HT1080 (cell line): ENCODE data around the gene RYR3. TPM values are rescaled to one million over a fixed set of nuclear protein-coding genes. Genes with fewer than 3 reads are reported as not detected.
"Not testable (repeated sequence)": the region's sequence is repeated elsewhere in the genome, so short reads cannot be mapped to it uniquely, and the experiment has no call there.

Source experiments
- DNase-seq: peaks from one replicate; pipeline ENCODE4 v3.0.0-alpha.2; 2015; ENCODE audit warnings: low read depth
- total RNA-seq: library from RNA; depleted of rRNA; stranded (reverse); fragments of >200 nt; shearing (Covaris generic); gene quantifications from 2 replicates; pipeline ENCODE4 v1.2.3, GENCODE V29; 2014

Gene RYR3
- total RNA-seq, 1 experiment from 2014 or later, result 0.02 TPM

DNA sequence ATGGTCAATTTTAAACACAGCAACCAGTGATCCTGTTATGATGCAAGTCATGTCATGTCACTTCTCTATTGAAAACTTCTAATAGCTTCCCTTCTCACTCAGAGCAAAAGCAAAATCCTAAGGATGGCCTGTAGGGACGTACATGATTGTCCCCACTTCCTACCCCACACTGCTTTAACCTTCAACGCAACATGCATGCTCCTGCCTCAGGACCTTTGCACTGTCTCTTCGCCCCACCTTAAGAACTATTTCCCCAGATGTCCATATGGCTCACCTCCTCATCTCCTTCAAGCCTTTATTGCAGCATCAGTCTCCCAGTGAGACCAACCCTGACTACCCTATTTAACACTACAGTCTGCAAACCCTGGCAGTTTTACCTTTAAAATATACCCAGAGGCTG lies 443.5 kb downstream of the RYR3 start:
- DNase-seq, result no peak

DNA sequence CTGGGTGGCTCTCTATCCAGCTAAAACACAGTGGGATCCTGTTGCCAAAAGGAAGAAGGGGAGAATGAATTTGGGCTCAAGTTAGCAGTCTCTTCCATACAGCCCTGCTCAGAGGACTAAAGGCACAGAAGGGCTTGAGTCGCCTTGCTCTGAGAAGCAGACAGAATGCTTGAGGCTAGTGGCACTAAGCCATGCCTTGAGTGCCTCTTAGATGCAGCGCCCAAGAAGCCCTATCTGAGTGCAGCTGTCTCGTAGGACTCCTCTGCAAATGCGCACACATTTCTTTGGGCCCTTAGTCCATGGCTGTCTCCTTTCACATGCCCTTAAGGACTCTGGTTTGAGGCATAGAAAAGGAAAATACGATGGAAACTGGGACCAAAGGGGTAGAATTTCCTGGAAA lies 446.2 kb downstream of the RYR3 start:
- DNase-seq, result no peak

DNA sequence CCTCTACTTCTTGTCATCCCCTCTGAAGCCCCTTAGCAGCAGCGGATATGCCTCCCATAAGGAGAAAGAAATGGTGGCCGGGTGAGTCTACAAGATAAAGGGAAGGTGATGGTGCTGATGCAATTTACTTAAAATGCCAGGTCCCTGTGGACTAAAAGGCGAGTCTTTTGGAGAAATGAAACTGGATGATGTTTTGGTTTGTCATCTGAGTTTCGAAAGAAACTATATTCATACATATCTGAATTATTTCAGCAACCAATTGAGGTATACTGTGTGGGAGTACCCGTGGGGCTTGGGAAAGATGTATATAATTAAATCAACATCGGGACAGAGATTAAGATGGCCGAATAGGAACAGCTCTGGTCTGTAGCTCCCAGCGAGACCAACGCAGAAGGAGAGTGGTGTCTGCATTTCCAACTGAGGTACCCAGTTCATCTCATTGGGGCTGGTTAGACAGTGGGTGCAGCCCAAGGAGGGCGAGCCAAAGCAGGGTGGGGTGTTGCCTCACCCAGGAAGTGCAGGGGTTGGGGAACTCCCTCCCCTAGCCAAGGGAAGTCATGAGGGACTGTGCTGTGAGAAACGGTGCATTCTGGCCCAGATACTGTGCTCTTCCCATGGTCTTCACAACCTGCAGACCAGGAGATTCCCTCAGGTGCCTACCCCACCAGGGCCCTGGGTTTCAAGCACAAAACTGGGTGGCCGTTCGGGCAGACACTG lies 446.9 kb downstream of the RYR3 start:
- no peak for DNase-seq

DNA sequence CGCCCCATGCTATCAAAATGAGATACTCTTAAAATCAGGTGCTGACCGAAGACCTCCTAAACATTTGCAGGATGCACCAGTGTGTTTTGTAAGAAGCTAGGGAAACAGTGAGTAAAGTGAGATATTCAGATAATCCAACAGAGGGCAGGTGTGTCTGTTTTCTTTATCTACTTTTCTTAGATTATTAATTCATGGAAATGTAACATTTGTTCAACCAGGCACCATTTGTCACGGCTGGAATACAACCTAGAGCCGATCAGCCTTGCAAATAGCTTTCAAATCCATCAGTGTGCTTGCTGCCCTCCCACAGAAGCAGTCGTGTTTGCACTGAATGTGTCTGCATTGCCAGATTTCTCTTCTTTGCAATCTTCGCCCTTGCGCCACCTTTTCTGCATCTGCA lies 455.6 kb downstream of the RYR3 start:
- no peak for DNase-seq

DNA sequence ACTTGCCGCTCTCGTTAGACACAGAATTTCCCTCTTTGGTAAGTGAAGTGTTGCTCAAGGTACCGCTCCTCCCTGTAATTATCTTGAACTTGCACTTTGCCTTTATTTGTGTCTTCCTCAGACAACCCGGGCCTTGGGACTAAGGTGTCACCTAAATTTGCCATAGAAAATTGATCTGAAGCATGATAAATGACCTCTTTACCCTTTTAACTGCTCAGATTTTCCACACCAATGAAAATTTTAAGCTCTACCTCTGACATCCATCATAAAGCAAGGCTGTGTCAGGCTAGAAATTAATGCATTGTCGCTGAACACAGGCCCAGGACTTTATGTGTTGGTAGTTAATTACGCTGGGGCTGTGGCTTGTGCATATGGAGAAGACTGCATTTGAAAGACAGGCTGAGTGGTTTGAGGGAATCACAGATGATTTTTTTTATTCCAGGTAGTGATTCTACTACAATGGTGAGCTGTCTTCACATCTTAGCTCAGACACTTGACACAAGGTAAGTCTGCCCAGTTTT lies 458.0 kb downstream of the RYR3 start:
- DNase-seq, result no peak

DNA sequence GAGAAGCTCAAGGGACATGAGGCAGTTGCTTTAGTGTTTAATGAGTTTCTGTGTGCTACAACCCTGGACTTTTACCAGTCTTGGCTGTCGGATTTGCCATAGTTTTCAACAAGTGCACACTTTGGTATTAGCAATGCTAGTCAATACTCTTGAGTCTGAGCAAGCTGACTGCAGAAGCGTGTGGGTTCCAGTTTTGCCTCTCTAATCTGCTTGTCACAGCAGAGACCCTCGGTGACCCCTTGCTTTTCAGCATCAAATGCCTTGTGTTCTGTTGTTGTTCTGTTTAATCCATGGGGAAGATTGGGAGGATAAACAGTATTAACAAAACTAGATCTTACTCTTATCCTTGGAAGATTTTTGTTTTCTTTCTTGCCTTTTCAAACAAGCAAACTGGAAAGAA lies 463.2 kb downstream of the RYR3 start:
- no peak for DNase-seq

DNA sequence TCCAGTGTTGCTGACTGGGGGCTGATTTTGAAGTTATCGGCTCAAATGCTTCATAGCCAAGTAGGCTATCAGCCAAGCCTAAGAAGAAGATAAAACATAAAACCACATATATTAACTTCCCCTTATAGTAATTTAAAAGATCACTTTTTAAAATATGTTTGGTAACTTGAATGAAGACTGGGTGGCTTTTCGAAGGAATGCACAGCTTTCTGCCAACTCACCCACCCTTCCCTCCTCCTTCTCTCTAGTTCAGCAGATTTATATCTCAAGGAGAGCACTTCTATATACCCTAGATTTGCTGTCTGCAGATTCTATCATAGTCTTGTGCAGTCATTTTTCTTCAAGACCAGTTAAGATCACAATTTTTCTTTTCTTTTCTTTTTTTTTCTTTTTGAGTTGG lies 468.1 kb downstream of the RYR3 start:
- no peak for DNase-seq

DNA sequence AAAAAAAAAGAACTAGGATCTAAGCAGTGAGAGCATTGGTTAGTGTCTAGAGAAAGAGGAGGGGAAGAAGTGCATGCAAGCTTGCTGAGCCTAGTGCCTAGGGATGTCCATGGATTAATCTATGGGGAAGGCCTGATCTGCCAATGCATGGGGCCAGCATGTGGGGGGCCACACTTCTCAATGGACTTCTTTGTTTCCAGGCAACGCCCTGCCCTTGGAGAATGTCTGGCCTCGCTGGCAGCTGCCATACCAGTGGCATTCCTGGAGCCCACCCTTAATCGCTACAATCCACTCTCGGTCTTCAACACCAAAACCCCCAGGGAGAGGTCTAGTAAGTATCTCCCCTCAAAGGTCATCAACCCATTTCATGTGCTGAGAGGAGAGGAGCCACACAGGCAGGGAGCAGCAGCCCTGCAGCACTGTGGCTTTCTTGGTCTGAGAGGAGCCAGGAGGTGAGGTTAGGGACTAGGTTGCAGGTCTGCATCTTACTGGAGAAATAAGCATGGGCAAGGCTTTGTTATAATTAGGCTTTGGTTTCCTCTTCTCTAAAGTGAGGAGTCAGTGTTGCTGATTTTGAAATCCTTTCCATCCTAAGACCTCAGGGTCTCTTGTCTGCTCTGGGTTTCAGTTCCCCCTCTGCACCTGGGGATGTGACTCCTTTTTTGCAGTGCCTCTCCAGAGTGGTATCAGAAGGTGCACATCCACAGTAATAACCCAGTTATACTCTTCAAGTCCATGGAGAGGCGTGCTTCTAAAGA lies 469.4 kb downstream of the RYR3 start:
- DNase-seq, result no peak

DNA sequence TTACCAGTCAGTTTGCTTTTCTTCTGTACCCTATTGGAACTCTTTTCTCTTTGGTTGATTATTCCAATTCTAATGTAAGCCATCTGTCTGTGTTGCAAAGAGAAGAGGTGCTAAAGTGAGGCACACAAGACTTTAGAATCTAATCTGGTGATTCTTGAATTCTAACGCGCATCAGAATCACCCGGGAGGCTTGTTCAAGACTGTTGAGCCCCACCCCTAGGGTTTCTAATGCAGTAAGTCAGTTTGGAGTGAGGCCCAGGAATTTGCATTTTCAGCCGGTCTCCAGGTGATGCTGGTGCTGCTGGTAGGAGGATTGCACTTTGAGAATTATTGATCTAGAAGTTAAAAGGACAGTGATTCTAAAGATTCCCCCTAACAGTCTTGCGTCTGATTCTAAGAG lies 472.2 kb downstream of the RYR3 start:
- DNase-seq, result no peak

DNA sequence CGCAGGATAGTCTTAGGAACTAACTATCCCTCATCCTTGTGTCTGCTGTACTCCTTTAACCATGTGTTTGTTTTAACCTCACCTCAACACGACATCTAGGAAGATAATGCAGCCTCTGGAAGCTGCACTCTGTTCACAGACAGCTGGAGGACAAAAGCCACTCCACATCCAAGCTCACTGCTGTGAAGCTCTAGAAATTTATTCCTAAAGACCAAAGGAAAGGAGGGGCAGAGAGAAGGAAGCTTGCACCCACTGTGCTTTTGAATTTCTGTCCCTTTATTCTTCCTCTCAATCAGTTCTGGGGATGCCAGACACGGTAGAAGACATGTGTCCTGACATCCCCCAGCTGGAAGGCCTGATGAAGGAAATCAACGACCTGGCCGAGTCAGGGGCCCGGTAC lies 474.6 kb downstream of the RYR3 start:
- DNase-seq, result no peak

DNA sequence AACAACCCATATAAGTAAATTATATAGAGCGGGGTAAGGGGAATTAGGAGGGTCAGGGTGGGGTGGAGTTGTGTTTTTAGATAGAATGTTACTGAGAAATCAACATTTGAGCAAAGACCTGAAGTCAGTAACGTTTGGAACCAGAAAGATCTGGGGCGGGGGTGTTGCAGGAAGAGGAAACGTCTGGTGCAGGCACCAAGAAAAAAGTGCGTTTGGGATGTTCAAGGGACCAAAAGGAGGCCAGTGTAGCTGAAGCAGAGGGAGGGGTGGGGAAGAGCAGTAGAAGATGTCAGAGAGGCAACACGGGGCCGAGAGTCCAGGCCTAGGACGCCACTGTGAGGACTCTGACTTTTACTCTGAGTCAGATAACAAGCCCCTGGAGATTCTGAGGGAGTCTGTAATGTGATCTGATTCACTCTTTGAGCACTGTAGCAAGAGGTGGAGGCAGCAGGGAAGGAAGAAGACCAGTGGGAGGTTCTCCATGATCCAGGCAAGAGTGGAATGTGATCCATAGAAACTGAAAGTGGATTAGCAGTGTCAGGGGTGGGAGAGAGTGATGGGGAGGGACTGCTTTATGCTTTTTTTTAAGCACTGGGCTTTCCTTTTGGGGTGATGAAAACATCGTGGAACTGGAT lies 478.3 kb downstream of the RYR3 start:
- DNase-seq, result peak; percentile 61

DNA sequence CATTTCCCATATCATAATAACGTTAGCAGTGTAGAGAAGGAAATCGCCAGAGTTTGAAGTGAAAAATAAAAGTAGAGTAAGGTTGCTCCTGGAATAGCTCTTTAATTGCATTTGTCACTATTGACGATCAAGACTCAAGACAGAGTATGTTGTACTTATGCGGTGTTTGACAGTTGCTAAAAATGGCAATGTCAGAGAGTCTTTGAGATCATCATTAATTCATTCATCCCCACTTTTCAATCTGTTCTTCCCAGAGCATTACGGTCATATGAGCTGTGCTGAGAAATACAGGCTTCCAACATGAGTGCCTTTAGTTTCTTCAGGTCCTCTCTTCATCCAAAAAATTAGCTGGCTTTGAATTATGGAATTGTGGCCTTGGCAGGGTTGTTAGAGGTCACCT lies 483.7 kb downstream of the RYR3 start:
- DNase-seq, result no peak

DNA sequence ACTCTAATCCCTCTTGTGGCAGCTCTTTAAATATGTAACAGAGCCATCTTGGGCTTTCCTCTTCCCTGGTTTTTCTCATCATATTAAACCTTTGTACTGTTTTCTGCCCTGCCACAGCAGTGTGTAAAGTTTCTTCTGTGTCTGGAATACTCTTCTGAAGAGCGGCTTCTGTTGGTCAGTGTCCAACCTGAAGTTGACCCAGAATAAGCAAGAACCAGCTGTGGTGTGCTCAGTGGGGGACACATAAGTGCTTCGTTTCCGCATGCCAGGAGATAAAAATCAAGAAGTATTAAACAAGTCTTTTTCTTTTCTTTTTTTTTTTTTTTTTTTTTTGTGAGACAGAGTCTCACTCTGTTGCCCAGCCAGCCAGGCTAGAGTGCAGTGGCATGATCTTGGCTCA lies 484.3 kb downstream of the RYR3 start:
- no peak for DNase-seq

DNA sequence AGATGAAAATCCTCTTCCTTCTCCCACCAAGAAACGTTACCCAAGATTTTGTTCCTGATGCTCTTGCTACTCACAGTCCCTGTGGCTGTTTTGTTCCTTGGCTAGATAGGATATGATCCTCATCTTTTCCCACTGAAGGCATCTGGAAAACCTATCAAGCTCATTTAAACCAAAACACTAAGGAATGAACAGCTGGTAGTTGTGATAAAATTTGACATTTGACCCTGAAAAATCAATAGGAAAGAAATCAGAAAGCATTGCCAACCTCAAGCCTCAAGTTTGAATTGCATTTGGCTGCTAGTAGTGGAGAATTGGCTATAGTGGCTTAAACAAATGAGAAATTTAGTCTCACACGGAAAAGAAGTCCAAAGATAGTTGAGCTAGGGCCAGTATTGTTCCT lies 486.9 kb downstream of the RYR3 start:
- no peak for DNase-seq

DNA sequence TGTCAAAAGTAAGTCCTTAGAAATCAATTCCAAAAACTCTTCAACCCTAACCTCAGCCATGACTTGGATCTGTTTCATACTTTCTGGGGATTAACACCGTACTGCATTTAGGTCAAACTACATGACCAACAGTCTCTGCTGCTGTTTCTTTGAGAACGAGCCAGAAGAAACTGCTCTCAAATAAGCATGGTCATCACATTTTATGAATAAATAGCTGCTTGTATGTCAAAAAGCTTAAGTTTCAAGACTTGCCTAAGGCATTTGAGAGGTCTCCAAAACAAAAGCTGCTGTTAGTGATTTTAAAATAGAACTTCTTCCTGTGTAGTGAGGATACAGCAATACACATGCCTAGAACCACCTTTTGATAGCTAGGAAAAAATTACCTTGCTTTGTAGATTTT lies 491.2 kb downstream of the RYR3 start:
- DNase-seq, result no peak

DNA sequence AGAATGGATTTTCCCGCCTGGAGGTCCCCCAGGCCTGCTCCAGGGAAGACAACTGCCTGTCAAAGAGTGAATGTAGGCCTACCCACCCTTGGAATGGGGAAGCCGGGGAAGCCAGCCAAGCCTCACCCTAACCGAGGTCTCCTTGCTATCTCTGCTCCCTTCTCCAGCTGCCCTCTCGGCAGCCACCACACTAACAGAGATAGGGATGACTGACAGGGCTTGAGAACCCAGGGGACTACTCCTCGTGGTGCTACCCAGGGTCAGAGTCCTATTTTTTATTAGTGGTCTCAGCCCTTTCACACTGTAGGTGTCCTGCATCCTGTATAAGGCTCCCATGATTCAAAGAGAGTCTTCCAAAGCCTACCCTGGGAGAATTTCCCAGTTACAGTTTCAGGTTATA lies 496.9 kb downstream of the RYR3 start:
- DNase-seq, result no peak

DNA sequence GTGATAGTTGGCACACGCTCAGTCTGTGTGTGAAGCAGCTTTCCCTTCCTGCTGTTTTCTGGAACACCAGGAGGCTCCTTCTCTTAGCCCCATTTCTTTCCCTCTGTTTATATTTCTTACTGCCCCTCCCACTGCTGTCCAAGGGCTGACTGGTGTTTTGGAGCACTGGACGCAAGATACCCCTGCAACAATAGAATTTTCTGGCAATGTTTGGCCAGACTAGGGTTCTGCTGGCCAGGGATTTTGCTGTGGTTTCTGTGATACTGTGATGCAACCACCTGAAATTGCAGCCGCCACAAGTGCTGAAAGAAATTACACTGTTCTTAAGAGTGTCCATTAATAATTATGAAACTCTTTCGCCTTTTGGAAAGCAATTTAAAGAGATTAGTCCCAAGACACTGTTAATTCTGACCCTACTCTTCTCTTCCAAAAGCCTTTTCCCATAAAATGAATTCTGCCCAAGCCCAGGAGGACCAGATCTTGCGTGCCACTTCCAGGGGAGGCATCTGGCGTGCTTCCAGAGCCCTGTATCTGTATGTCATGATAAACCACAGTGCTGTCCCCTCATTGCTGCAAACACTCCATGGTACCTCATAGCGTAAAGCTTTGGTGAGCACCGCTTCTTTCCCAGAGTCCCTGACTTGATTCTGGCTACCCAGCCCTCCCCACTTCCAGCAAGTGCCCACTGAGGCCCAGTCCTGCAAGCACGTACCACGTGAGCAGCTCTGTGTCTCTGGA lies 498.1 kb downstream of the RYR3 start:
- DNase-seq, result no peak

DNA sequence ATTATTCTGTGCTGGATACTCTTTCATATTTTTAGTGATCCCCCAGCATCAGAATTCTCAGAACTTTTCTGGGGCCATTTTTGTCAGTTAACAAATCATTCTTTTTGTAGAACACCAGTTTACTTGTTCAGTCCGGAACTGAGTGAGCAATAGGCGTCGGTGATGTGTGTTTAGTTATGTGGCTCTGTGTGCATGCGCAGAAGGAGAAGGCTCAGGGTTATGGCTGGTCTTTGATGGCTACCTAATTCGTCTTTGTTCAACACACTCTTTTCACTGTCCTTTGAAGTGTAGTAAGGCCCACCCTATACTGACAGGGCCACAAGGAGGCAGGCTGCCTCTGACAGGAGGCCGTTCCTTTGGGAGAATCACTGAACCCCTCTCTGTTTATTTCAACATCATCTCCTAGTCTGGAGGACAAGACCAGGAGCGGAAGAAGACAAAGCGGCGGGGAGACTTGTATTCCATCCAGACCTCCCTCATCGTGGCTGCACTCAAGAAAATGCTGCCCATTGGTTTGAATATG lies 499.4 kb downstream of the RYR3 start:
- DNase-seq, result no peak

DNA sequence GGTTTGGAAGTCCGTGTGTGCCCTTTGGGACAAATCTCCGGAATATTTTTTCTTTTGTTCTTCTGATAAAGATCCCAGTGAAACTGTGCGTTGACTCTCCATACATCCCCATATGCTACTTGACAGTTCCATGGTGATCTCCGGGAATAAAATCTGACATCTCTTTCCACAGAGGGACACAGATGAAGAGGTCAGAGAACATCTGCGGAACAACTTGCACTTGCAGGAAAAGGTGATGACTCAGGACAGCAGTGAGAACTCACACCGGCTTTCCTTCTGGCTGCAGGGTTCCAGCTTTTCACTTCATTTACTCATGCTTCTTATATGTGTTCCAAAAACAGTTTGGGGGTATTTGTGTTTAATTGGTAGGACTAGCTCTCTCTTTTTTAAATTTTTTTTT lies 500.0 kb downstream of the RYR3 start:
- DNase-seq, result no peak

DNA sequence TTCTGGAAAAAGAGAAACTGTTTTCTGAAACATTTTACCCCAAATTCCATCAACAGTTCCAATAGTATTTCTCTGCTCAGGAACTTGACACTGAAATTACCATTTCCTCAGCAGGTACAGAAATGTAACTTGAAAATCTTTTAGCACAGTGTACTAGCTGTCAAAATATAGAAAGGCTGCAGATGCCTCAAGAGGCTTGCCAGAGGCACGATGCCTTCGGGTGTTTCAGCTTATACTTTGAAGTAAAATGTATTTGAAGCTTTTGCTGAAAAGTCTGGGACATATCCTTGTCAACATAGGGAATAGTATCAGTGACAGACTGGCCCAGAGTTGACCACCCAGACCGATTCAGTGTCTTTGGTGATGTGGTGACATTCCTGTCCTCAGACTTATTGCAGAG lies 503.1 kb downstream of the RYR3 start:
- DNase-seq, result no peak

DNA sequence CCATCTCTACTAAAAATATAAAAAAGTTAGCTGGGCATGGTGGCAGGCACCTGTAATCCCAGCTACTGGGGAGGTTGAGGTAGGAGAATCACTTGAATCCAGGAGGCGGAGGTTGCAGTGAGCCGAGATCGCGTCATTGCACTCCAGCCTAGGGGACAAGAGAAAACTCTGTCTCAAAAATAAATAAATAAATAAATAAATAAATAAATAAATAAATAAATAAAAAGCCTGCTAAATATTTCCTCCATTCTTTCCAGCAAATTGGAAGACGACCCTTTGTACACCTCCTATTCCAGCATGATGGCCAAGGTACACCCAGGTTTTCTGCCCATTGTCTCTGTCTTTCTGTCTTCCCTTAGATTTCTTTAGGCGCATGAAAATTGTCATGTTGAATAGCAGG lies 508.7 kb downstream of the RYR3 start:
- DNase-seq, result not testable (repeated sequence)

DNA sequence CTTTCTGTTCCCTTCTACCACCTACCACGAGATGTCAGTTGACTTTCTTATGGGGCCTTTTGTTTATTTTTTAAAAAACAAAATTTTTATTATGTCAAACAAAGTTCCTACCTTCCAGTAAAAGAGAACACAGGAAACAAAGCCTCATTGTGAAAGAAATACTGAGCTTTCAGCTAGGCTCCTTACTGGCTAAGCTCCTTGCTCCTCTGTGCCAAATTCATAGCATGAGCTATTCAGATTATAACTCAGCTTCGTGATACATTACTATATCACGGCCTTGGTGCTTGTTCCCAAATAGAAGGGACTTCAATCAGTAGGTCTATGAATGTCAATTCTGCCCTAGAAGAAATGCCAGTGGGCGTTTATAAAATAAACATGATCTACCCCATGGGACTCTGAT lies 511.7 kb downstream of the RYR3 start:
- no peak for DNase-seq
